Mesothelial cell of epicardium (in vitro differentiated cells): Measurements from ENCODE around the gene LILRB5. TPM values are rescaled to one million over a fixed set of nuclear protein-coding genes. Genes with fewer than 3 reads are reported as not detected.
"Not testable (repeated sequence)": the region's sequence is repeated elsewhere in the genome, so short reads cannot be mapped to it uniquely, and the experiment has no call there.

Source experiments
- DNase-seq, 2 experiments: peaks; one replicate each; pipeline ENCODE4 v3.0.0; 2021; ENCODE audit warnings: low spot score in 2 of 2; ENCODE audit not compliant: unreplicated experiment in 2 of 2
- H3K27ac Mint-ChIP-seq: 2 replicates; pipeline ENCODE4 v1.8.0; 2021; ENCODE audit warnings: mixed read lengths
- H3K27me3 Mint-ChIP-seq: 2 replicates; pipeline ENCODE4 v1.8.0; 2021; ENCODE audit warnings: low read depth, mixed read lengths
- H3K36me3 Mint-ChIP-seq: 2 replicates; pipeline ENCODE4 v1.8.0; 2021; ENCODE audit warnings: mixed read lengths
- H3K4me1 Mint-ChIP-seq: 2 replicates; pipeline ENCODE4 v1.8.0; 2021; ENCODE audit warnings: mixed read lengths
- H3K4me3 Mint-ChIP-seq: 2 replicates; pipeline ENCODE4 v1.8.0; 2021; ENCODE audit warnings: mild to moderate bottlenecking, moderate library complexity, mixed read lengths
- H3K9me3 Mint-ChIP-seq: 2 replicates; pipeline ENCODE4 v1.8.0; 2021; ENCODE audit warnings: mixed read lengths
- CTCF ChIP-seq: fragments of 200-600 bp; sonication (generic); IDR thresholded peaks from one replicate; pipeline ENCODE4 v1.5.0; 2021; ENCODE audit warnings: antibody characterized with exemption; ENCODE audit not compliant: unreplicated experiment
- total RNA-seq: library from RNA; stranded (reverse); gene quantifications from 3 replicates; pipeline ENCODE4 v1.2.1, GENCODE V29; 2021

Gene LILRB5
- total RNA-seq, 1 donor from 2014 or later, result not detected

GRCh38 chr19:54282686-54283470 is 25.8 kb upstream of the LILRB5 start:
- peaks cover 68% of the 10 kb centered on the region for H3K27me3 Mint-ChIP-seq
- H3K4me3 Mint-ChIP-seq, result no peak overlapping the region
- H3K4me1 Mint-ChIP-seq, result peaks cover 3% of the 10 kb centered on the region
- no peak overlapping the region for H3K27ac Mint-ChIP-seq
- no peak for TF ChIP-seq CTCF
- no peak for DNase-seq
- no peaks in the 10 kb centered on the region for H3K36me3 Mint-ChIP-seq
- no peaks in the 10 kb centered on the region for H3K9me3 Mint-ChIP-seq

- H3K4me3 Mint-ChIP-seq, result not testable (repeated sequence)
Observed at GRCh38 chr19:54281729-54282075, 24.6 kb upstream of the LILRB5 start.

GRCh38 chr19:54281007-54281728 is 24.1 kb upstream of the LILRB5 start, which contains the start of gene LILRB2:
Gene LILRB2, minus strand, starts transcription at chr19:54281110. Its CDS starts 614 bp downstream, at chr19:54280496.
- no peak for DNase-seq
- TF ChIP-seq CTCF, result no peak
- no peaks in the 10 kb centered on the region for H3K9me3 Mint-ChIP-seq

More at GRCh38 chr19:54281729-54282075, 24.6 kb upstream of the LILRB5 start:
- peaks cover 57% of the 10 kb centered on the region for H3K27me3 Mint-ChIP-seq
- not testable (repeated sequence) for H3K9me3 Mint-ChIP-seq, H3K27ac Mint-ChIP-seq, H3K36me3 Mint-ChIP-seq, H3K4me1 Mint-ChIP-seq, DNase-seq

GRCh38 chr19:54280441-54280840 is 23.4 kb upstream of the LILRB5 start:
- H3K4me1 Mint-ChIP-seq, H3K9me3 Mint-ChIP-seq, DNase-seq, H3K27ac Mint-ChIP-seq, H3K36me3 Mint-ChIP-seq, H3K4me3 Mint-ChIP-seq: not testable (repeated sequence)
- H3K27me3 Mint-ChIP-seq, result peaks cover 65% of the 10 kb centered on the region

More at GRCh38 chr19:54281007-54281728, 24.1 kb upstream of the LILRB5 start, which contains the start of gene LILRB2:
- Mint-ChIP-seq H3K36me3 (no peaks in the 10 kb centered on the region), H3K4me3 (no peak within 1 kb of the TSS), H3K27ac (no peak within 1 kb of the TSS), H3K4me1 (peaks cover 3% of the 10 kb centered on the region), H3K27me3 (peaks cover 59% of the 10 kb centered on the region)

- H3K27ac Mint-ChIP-seq, H3K9me3 Mint-ChIP-seq, H3K4me1 Mint-ChIP-seq, H3K36me3 Mint-ChIP-seq, DNase-seq, H3K4me3 Mint-ChIP-seq: not testable (repeated sequence)
- H3K27me3 Mint-ChIP-seq, result peaks cover 67% of the 10 kb centered on the region
Observed at GRCh38 chr19:54280025-54280424, 23.0 kb upstream of the LILRB5 start.

GRCh38 chr19:54279406-54279962 is 22.4 kb upstream of the LILRB5 start:
- Mint-ChIP-seq H3K4me1 (peaks cover 3% of the 10 kb centered on the region), H3K27me3 (peaks cover 65% of the 10 kb centered on the region), H3K9me3 (no peaks in the 10 kb centered on the region), H3K4me3 (no peak overlapping the region), H3K36me3 (no peaks in the 10 kb centered on the region), H3K27ac (no peak overlapping the region)
- no peak for DNase-seq
- no peak for TF ChIP-seq CTCF

GRCh38 chr19:54278571-54279195 is 21.6 kb upstream of the LILRB5 start:
- not testable (repeated sequence) for DNase-seq, H3K36me3 Mint-ChIP-seq, H3K9me3 Mint-ChIP-seq, H3K4me3 Mint-ChIP-seq, H3K4me1 Mint-ChIP-seq, H3K27ac Mint-ChIP-seq
- H3K27me3 Mint-ChIP-seq, result peaks cover 68% of the 10 kb centered on the region

- H3K36me3 Mint-ChIP-seq, H3K9me3 Mint-ChIP-seq, H3K4me1 Mint-ChIP-seq, H3K4me3 Mint-ChIP-seq, H3K27ac Mint-ChIP-seq, DNase-seq: not testable (repeated sequence)
- H3K27me3 Mint-ChIP-seq, result peaks cover 68% of the 10 kb centered on the region
Observed at GRCh38 chr19:54278056-54278455, 21.0 kb upstream of the LILRB5 start.

GRCh38 chr19:54277111-54277615 is 20.1 kb upstream of the LILRB5 start:
- H3K36me3 Mint-ChIP-seq, H3K9me3 Mint-ChIP-seq, DNase-seq, H3K4me1 Mint-ChIP-seq, H3K4me3 Mint-ChIP-seq, H3K27ac Mint-ChIP-seq: not testable (repeated sequence)
- peaks cover 65% of the 10 kb centered on the region for H3K27me3 Mint-ChIP-seq
